H1 (cell line): Measurements from ENCODE around the gene LAMC3. TPM values are rescaled to one million over a fixed set of nuclear protein-coding genes. Genes with fewer than 3 reads are reported as not detected.

Experiments used
- POLR2A ChIP-seq, 2 experiments: IDR thresholded peaks; 1 replicate in 1 of 2; 2 replicates in 1 of 2; pipeline ENCODE4 v1.6.1; 2011; ENCODE audit warnings: low read depth in 2 of 2, low read length in 2 of 2, mild to moderate bottlenecking in 2 of 2; ENCODE audit errors: control extremely low read depth in 1 of 2
- SAP30 ChIP-seq: fragments of 300-600 bp; sonication (generic); IDR thresholded peaks from 2 replicates; pipeline ENCODE4 v1.7.1; 2012; ENCODE audit warnings: low read length, moderate library complexity, mild to moderate bottlenecking, inconsistent platforms; ENCODE audit not compliant: insufficient read depth, insufficient replicate concordance
- USF2 ChIP-seq: IDR thresholded peaks from 2 replicates; pipeline ENCODE4 v1.6.1; 2011; ENCODE audit warnings: low read length, improper control_type of control experiment
- polyA plus RNA-seq, 7 experiments: library from polyadenylated mRNA; depleted of rRNA in 3 of 7; stranded (reverse) in 5 of 7; unstranded in 2 of 7; fragments of >200 nt in 5 of 7; fragments of 200-250 nt in 2 of 7; gene quantifications; 1 replicate in 5 of 7; 2 replicates in 1 of 7; 4 replicates in 1 of 7; pipeline versions ENCODE4 v1.2.1 to v1.2.3, GENCODE V29; 2011 to 2013; ENCODE audit warnings: missing spikeins in 2 of 7, mixed read lengths in 2 of 7
- total RNA-seq: library from RNA; stranded (reverse); fragmentation: NEBNext Ultra II Directional; extraction: Animal tissue kit (Norgen Biotek cat#: 25700); gene quantifications from 2 replicates; pipeline ENCODE4 v1.2.1, GENCODE V29; 2021

LAMC3 gene
- total and polyA plus RNA-seq, 2 of the 8 experiments (the other 6 are each of a cell fraction or from before 2014, with no cell fraction given), result 9.3 to 12.3 TPM

GRCh38 chr9:131035548-131035947 lies 26.6 kb downstream of the LAMC3 start (continued):
- TF ChIP-seq SAP30 (no peak), POLR2A (IDR thresholded peaks at IDR 0.05; ENCODE audit: control extremely low read depth in 1 of 2, low read depth in 2 of 2, low read length in 2 of 2) (no peak), USF2 (no peak)
